ENCODE results near the gene ST3GAL6. TPM values are rescaled to one million over a fixed set of nuclear protein-coding genes. Genes with fewer than 3 reads are reported as not detected.

Gene ST3GAL6
- total RNA-seq, 2 experiments from 2014 or later = 0.25 to 3.0 TPM

- H3K9me2 ChIP-seq (ENCODE audit: insufficient read depth, low read length) = no peaks in the 10 kb centered on the region
- CTCF ChIA-PET (ENCODE audit: unreplicated experiment) = no interaction called here
- H3K27ac ChIP-seq (ENCODE audit: low read depth, low read length, poor library complexity, severe bottlenecking) = no peak overlapping the region
- no peak overlapping the region for H2AFZ ChIP-seq (ENCODE audit: low read length)
- peaks cover 12% of the 10 kb centered on the region for H3K4me1 ChIP-seq (ENCODE audit: insufficient read depth, low read length, poor library complexity, severe bottlenecking)
- TF ChIP-seq EZH2phosphoT487 (IDR thresholded peaks at IDR 0.05; ENCODE audit: borderline replicate concordance, low read depth, low read length) = no peak
- intact Hi-C loops (cut with micrococcal nuclease; ENCODE audit: unreplicated experiment) = no loop called here
- no peaks in the 10 kb centered on the region for H3K9me3 ChIP-seq (ENCODE audit: low read length)
- no peaks in the 10 kb centered on the region for H4K20me1 ChIP-seq (ENCODE audit: insufficient read depth, low read length)
- H3K36me3 ChIP-seq (ENCODE audit: insufficient read depth, low read length) = no peaks in the 10 kb centered on the region
- POLR2A ChIA-PET = no interaction called here
- H3K79me2 ChIP-seq (ENCODE audit: insufficient read depth, low read depth, low read length) = no peaks in the 10 kb centered on the region
- H3K4me2 ChIP-seq (ENCODE audit: low read length) = no peak overlapping the region
- BruUV-seq (replicated peaks) = no TSS peak
- no peak overlapping the region for H3K4me3 ChIP-seq (ENCODE audit: low read depth, low read length, poor library complexity, severe bottlenecking)
- no peak for DNase-seq (ENCODE audit: low spot score)
These were observed 15.8 kb downstream of the ST3GAL6 start for GRCh38 chr3:98778852-98779413.

- no peak for DNase-seq (ENCODE audit: low spot score)
- no TSS peak for BruUV-seq (replicated peaks)
- intact Hi-C loops (cut with micrococcal nuclease; ENCODE audit: unreplicated experiment) = no loop called here
These were observed 16.6 kb downstream of the ST3GAL6 start for GRCh38 chr3:98779541-98780335.

GRCh38 chr3:98780343-98780742 is 17.2 kb downstream of the ST3GAL6 start:
- H3K9me2 ChIP-seq (ENCODE audit: insufficient read depth, low read length) = no peaks in the 10 kb centered on the region
- H2AFZ ChIP-seq (ENCODE audit: low read length) = no peak overlapping the region
- no peak for TF ChIP-seq EZH2phosphoT487 (IDR thresholded peaks at IDR 0.05; ENCODE audit: borderline replicate concordance, low read depth, low read length)
- TF ChIP-seq, protein P1, sequence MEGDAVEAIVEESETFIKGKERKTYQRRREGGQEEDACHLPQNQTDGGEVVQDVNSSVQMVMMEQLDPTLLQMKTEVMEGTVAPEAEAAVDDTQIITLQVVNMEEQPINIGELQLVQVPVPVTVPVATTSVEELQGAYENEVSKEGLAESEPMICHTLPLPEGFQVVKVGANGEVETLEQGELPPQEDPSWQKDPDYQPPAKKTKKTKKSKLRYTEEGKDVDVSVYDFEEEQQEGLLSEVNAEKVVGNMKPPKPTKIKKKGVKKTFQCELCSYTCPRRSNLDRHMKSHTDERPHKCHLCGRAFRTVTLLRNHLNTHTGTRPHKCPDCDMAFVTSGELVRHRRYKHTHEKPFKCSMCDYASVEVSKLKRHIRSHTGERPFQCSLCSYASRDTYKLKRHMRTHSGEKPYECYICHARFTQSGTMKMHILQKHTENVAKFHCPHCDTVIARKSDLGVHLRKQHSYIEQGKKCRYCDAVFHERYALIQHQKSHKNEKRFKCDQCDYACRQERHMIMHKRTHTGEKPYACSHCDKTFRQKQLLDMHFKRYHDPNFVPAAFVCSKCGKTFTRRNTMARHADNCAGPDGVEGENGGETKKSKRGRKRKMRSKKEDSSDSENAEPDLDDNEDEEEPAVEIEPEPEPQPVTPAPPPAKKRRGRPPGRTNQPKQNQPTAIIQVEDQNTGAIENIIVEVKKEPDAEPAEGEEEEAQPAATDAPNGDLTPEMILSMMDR (conservative IDR thresholded peaks at IDR 0.05; ENCODE audit: low read length) = no peak
- no peaks in the 10 kb centered on the region for H4K20me1 ChIP-seq (ENCODE audit: insufficient read depth, low read length)
- no peak overlapping the region for H3K27ac ChIP-seq (ENCODE audit: low read depth, low read length, poor library complexity, severe bottlenecking)
- DNase-seq (ENCODE audit: low spot score) = no peak
- H3K79me2 ChIP-seq (ENCODE audit: insufficient read depth, low read depth, low read length) = no peaks in the 10 kb centered on the region
- no peaks in the 10 kb centered on the region for H3K9me3 ChIP-seq (ENCODE audit: low read length)
- no TSS peak for BruUV-seq (replicated peaks)
- H3K4me1 ChIP-seq (ENCODE audit: insufficient read depth, low read length, poor library complexity, severe bottlenecking) = peaks cover 12% of the 10 kb centered on the region
- no peak overlapping the region for H3K4me2 ChIP-seq (ENCODE audit: low read length)
- ChIA-PET POLR2A (interaction anchor here (0.9 to 1.2 kb wide), 4 partner anchors 11 to 1439 kb away, joined by 3 to 7 read pairs (median 3); no protein-coding TSS in a partner anchor), CTCF (ENCODE audit: unreplicated experiment) (no interaction called here)
- intact Hi-C loops (cut with micrococcal nuclease; ENCODE audit: unreplicated experiment) = no loop called here
- no peaks in the 10 kb centered on the region for H3K36me3 ChIP-seq (ENCODE audit: insufficient read depth, low read length)
- H3K4me3 ChIP-seq (ENCODE audit: low read depth, low read length, poor library complexity, severe bottlenecking) = no peak overlapping the region

More at GRCh38 chr3:98779541-98780335, 16.6 kb downstream of the ST3GAL6 start:
- no peak overlapping the region for H3K4me3 ChIP-seq (ENCODE audit: low read depth, low read length, poor library complexity, severe bottlenecking)
- TF ChIP-seq, protein P1 (conservative IDR thresholded peaks at IDR 0.05; ENCODE audit: low read length) = no peak
- no peak for TF ChIP-seq EZH2phosphoT487 (IDR thresholded peaks at IDR 0.05; ENCODE audit: borderline replicate concordance, low read depth, low read length)
- no peaks in the 10 kb centered on the region for H3K9me3 ChIP-seq (ENCODE audit: low read length)
- H3K9me2 ChIP-seq (ENCODE audit: insufficient read depth, low read length) = no peaks in the 10 kb centered on the region
- H2AFZ ChIP-seq (ENCODE audit: low read length) = no peak overlapping the region
- H3K36me3 ChIP-seq (ENCODE audit: insufficient read depth, low read length) = no peaks in the 10 kb centered on the region
- peaks cover 12% of the 10 kb centered on the region for H3K4me1 ChIP-seq (ENCODE audit: insufficient read depth, low read length, poor library complexity, severe bottlenecking)
- H3K79me2 ChIP-seq (ENCODE audit: insufficient read depth, low read depth, low read length) = no peaks in the 10 kb centered on the region
- H3K4me2 ChIP-seq (ENCODE audit: low read length) = no peak overlapping the region
- ChIA-PET CTCF (ENCODE audit: unreplicated experiment) (no interaction called here), POLR2A (interaction anchor here (0.6 to 1.2 kb wide), 5 partner anchors 12 to 1438 kb away, joined by 3 to 7 read pairs (median 3); no protein-coding TSS in a partner anchor)
- H4K20me1 ChIP-seq (ENCODE audit: insufficient read depth, low read length) = no peaks in the 10 kb centered on the region
- no peak overlapping the region for H3K27ac ChIP-seq (ENCODE audit: low read depth, low read length, poor library complexity, severe bottlenecking)

All from OCI-LY7 (cell line).